GM19395 (cell line): ENCODE data around the gene PAIP2B.

ENCODE experiments used
- ATAC-seq: cut with Tn5 transposase; IDR thresholded peaks from one replicate; pipeline ENCODE4 v1.9.1; 2021; ENCODE audit warnings: mild to moderate bottlenecking, moderate library complexity; ENCODE audit not compliant: unreplicated experiment

Gene PAIP2B

GRCh38 chr2:71154798-71155197 lies 72.1 kb downstream of the PAIP2B start:
- ATAC-seq = peak; percentile 78

GRCh38 chr2:71154279-71154678 lies 72.6 kb downstream of the PAIP2B start:
- no peak for ATAC-seq

- no peak for ATAC-seq
Observed at GRCh38 chr2:71153585-71154224, 73.2 kb downstream of the PAIP2B start.

GRCh38 chr2:71151620-71152019 lies 75.3 kb downstream of the PAIP2B start:
- ATAC-seq = no peak

- ATAC-seq = no peak
Observed at GRCh38 chr2:71150082-71150816, 76.7 kb downstream of the PAIP2B start.

GRCh38 chr2:71148506-71149063 lies 78.3 kb downstream of the PAIP2B start:
- ATAC-seq = no peak

GRCh38 chr2:71143782-71144181 lies 83.1 kb downstream of the PAIP2B start:
- ATAC-seq = no peak

GRCh38 chr2:71136174-71136573 lies 90.7 kb downstream of the PAIP2B start:
- no peak for ATAC-seq

- no peak for ATAC-seq
Observed at GRCh38 chr2:71133603-71134002, 93.3 kb downstream of the PAIP2B start.
